ENCODE results near the gene SORBS1.

Gene SORBS1

DNA sequence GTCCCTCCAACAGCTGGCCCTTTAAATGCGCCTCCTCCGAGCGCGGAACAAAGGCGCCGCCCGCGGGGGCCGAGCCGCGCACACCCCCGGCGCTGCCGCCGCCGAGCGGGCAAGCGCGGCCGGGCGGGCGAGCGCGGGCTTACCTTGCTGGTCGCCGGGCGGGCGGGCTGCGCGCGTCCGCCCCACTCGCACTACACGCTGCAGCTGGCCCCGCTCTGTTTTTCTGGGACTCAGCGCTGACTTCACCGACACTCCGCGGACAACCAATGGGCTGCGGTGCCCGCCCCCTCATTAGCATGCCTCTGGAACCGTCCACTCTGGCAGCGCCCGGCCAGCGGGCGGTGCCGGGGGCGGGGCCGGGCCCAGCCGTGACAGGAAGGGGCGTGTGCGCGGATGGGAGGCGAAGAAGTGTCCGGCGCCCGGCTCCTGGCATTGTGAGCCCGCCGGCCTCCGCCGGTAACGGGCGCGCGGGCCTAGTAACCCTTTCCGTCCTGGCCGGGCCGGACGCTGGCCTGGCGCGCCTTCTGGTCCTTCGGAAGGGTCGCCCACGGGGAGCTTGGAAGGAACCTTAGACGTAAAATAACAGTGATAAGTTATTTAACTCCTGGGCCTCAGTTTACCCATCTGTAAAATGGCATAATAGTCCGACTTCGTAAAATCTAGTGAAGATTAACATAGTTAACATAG lies at the start of gene SORBS1:
Gene SORBS1 (minus strand): TSS at position 195 of the 687 bp plus-strand sequence. CDS start 120,236 bp downstream, outside the sequence.
- DNase-seq (ENCODE audit: low spot score): peak; percentile 97

DNA sequence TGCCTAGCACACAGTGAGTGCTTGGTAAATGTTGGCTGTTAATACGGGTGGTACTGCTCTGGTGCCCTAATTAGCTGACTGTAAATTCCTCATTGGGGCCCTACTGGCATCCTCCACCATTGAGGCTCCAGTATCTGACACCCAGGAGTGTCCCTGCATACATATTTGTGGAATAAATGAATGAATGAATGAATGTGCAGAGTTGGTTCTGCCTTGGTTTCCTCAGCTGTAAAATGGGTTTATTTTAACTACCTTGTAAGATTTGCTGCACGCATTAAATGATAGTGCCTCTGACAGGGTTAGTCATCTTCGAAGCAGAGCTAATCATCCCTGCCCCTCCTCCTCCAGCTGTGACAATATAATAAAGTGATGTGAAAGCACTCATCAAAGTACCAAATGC lies 49.6 kb upstream of the SORBS1 start:
- DNase-seq (ENCODE audit: low spot score): no peak

DNA sequence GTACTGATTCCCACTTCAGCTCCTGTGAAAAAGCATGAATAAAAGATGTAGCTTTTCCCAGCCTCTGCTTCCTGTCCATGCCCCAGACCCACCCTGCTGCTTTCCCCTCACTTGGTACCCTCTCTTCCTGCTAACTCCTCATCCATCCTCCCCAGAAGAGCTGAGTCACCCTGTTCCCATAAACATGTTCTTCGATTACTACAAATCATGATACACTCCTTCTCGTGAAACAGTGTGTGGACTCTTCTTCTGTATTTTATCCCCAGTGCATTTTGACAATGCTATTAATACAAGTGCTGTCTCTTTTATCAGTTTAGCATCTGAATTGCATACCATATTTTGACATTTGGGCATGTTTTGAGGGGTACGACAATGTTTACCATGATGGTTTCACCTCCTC lies 45.8 kb upstream of the SORBS1 start:
- no peak for DNase-seq (ENCODE audit: low spot score)

DNA sequence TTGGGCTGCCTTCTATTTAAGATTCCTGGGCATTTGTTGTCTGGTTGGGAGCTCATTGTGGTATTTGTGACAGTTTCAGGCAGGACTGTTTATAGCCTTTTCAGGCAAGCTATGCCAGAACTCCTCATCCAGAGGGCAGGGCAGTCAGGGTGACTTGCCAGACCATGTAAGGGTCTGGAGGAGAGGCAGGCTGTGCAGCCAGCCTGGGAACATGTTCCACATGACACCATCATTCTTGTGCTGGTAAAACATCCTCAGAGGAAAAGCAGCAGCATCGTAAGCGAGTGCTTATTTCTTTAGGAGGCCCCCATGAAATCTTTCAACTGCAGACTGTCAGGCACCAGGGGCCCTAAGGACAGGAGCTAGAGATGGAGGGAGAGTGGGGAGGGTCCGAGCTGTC lies 44.0 kb upstream of the SORBS1 start:
- no peak for DNase-seq (ENCODE audit: low spot score)

DNA sequence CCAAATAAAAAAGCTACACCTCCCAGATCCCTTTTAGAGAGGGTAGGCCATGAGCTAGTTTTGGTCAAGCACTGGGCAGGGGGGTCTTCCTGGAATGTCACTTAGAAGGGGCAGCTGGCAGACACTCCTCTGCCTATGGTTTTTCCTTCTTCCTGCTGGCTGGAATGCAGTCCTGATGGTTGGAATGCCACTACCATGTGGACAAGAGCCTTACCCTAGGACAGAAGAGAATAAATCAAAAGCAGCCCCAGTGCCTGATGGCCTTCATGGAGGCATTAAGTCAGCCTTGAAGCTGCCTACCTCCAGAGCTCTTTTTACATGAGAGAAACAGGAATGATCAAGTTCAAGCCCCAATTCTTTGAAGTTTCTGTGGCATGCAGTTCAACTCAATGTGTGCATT lies 43.5 kb upstream of the SORBS1 start:
- DNase-seq (ENCODE audit: low spot score): no peak

DNA sequence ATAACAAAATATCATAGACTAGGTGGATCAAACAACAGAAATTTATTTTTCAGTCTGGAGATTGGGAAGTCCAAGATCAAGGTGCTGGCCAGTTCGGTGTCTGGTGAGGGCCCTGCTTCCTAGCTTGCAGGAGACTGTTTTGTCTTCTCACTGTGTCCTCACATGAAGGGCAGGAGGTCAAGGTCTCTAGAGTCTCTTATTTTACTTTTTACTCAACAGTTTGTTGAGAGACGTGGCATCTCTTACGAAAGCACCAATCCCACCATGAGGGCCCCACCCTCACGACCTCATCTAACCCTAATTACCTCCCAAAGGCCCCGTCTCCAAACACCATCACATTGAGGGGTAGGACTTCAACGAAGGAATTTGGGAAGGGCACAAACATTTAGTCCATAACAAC lies 41.2 kb upstream of the SORBS1 start:
- no peak for DNase-seq (ENCODE audit: low spot score)

DNA sequence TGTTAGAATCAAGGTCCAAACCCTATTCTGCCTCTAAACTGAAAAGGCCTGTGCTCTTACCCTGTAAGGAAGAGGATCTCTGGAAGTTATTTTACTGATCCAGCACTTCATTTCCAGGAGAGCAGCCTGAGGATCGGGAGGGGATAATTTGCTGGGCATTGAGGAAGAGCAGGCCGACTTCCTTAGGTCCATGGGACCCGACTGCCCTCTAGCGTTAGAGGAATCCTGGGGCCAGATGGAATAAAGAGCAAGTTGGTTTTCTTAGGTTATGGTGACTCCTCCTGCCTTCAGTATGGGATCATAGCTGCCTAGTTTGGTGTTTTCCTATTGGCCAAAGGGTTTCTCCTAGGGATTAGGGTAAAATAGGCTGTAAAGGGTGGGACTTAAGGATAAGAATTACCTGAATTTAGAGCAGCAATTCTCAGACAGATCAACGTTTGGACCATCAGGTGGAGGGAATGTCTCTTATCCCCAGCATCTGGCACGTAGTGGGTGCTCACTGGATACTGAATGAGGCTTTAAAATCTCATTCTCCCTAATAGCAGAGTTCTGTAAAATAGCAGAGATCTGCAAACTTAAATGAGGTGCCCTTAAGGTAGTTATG lies 40.0 kb upstream of the SORBS1 start:
- peak; percentile 83 for DNase-seq (ENCODE audit: low spot score)

DNA sequence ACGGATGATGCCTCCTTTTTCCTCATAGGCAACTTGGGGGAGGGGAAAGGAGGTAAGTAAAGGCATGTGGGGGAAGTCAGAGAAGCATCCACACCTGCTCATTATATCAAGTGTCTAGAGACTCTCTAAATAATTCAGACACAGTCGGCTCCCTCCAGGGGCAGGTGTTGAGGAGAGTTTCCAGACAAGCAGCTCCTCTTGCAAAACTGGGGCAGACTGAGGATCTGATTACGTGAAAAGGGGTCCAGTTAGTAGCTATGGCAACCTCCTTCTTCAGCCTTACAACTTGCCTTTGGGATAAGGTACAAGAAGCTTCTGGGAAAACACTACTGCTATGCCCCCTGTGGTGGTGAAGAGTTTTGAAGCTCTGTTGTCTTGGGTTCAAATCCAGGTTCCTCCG lies 39.0 kb upstream of the SORBS1 start:
- no peak for DNase-seq (ENCODE audit: low spot score)

DNA sequence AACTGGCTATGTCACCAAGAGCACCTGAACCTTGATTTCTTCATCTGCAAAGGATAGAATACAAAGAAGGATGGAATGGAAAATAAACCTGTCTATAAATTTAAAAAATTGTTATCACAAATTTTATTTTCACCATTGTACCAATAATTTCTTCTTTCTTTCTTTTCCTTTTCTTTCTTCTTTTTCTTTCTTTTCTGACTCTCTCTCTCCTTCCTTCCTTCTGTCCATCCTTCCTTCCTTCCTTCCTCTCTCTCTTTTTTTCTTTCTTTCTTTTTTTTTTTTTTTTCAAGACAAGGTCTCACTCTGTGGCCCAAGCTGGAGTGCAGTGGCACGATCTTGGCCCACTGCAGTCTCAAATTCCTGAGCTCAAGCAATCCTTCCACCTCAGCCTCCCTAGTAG lies 36.6 kb upstream of the SORBS1 start:
- no peak for DNase-seq (ENCODE audit: low spot score)

DNA sequence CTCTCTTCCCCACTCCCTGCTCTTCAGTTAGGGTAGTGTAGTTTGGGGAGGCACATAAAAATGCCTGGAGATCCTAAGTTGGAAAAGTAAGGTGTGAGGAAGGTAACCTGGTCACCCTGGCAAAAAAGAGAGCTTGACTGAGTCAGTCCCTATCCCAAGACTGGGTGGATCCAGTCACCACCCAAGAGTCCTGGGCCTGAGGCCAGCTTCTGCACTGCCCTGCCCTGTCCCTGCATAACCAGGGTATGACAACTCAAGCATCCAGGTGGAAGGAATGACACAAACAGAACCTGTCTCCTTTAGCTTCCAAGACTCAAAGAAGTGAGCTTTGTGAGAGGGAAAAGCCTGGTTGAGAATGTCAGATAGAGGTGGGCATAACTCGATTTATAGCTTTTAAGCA lies 26.9 kb upstream of the SORBS1 start:
- no peak for DNase-seq (ENCODE audit: low spot score)

DNA sequence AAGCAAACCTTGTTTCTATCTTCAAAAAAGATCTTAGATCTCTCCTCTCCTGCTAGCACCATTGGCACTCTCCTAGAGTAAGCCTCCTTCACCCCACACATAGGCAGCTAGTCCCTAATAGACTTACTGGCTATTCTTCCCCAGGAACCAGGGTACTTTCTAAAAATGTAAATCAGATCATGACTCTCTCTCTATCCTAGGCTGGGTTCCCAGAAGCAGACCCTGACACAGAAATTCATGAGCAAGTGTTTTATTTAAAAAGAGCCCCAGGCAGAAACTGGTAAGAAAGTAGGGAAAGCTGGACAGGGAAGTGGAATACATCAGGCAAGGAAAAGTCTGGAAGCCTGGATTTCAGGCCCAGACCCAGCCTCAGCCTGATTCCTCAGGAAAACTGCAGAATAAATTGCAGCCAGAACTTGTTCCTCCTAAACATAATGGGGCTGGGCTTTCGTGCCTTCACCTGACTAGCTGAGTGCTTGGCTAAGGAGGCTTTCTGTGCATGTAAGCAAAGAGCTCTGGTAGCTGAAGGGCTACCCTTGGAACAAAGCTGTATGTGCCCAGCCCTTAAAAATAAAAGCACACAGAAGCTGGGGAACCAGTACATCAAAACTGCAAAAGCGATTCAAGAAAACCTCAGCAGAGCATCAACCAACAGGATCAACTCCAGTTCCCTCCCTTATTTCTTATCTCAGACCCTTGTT lies 18.8 kb upstream of the SORBS1 start:
- DNase-seq (ENCODE audit: low spot score): no peak

DNA sequence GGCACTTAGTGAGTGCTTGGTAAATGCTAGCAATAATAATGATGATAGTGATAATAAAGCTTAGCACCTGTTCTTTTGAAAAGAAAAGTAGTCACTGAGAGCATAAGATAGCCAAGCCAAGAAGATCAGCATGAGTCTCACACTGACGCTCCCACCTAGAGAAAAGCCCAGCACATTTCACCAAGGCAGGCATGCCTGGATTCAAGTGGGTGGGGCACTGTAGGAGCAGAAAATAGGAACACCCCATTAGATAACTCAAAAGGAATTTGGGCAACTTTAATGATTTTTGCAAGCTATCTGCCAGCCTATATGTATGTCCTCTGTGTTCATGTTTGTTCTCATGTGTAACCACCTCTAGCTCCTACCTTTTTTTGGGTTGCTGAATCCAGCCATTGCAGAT lies 18.1 kb upstream of the SORBS1 start:
- DNase-seq (ENCODE audit: low spot score): no peak

DNA sequence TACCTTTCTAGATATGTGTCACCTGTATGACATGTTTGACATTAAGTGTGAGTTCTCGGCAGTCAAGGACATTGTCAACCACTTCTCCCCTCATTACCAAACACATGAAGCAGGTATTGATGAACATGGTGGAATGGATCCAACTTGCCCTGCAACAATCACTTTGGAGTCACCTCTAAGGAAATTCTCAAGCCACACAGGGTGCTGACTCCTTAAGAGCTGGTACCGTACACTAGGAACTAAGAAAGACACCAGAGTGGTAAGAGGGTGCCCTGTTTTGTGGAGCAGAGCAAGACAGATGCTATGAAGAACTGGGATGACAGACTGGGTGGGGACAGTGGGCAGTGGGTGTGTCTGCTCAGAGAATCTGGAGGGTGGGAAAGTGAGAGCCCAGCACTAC lies 17.4 kb upstream of the SORBS1 start:
- no peak for DNase-seq (ENCODE audit: low spot score)

DNA sequence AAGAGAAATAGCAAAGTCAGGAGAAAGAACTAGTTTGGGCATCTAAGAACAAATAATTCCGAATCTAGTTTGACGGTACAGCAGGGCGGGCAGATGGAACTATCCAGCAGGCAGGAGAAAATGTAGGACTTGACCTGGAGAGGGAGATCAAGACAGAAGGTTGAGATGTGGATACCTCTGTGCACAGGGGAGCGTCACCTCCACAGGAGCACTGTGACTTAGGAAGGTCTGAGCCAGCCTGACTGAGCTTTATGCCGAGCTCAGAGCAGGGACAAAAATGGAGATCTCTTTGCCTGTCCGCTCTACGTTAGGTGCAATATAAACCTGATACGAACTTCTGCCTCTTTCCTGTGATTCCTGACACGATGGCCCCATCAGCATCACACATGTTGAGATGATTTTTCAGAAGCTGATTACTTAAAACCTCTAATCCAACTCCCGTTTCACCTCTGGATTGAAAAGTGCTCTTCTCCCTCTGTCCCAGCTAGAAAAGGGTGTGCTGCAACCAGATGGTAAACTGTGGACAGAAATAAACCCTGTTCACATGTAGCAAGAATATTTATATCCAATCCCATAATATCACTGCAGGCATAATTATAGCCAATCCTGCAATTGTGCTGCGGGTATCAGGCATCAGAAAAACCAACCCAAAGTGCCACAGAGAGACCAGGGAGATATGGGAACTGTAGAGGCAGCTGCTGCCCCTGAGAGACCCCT lies 13.6 kb upstream of the SORBS1 start:
- DNase-seq (ENCODE audit: low spot score): no peak

DNA sequence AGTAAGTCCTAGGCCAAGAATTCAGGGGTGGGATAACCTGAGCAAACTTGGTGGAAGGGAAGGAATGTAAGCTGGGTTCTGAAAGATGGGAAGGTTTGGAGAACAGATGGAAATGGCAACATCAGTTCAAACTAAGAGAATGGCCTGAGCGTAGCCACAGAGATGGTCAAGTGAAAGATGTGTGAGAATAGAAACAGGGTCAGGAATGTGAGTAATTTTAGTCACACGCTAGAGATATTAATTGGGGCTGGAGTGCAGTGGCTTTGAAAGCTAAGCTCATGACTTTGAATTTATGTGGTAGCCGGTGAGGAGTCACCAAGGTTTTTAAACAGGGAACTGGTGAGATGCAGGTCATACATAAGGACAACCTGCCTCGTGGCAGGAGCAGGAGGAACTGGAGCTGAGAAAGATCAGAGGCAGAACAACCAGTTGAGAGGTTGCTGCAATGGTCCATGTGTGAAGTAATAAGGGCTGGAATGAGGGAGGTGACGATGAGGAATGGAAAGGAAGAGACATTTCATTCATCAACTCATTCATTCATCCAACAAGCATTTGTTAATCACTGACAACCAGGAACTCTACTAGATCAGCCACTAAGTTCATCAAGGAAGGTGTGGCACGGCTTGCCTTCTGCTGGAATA lies 12.9 kb upstream of the SORBS1 start:
- no peak for DNase-seq (ENCODE audit: low spot score)

DNA sequence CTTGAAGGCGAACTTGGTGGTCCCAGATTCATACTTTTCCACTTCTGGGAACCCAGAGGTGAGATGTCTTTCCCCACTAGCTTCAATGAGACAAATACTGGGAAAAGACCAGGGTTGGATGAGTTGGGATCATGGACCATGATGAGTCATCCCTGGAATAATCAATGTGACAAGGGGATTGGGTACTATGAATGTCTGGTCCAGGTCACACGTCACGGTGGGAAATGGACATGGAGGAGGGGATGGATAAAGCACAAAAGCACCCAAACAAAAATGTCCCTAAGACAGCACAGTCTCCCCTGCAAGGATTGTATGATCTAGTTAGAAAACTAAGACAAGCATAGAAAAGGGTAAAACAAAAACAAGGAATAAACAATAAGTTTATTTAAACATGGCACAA lies 12.4 kb upstream of the SORBS1 start:
- no peak for DNase-seq (ENCODE audit: low spot score)

DNA sequence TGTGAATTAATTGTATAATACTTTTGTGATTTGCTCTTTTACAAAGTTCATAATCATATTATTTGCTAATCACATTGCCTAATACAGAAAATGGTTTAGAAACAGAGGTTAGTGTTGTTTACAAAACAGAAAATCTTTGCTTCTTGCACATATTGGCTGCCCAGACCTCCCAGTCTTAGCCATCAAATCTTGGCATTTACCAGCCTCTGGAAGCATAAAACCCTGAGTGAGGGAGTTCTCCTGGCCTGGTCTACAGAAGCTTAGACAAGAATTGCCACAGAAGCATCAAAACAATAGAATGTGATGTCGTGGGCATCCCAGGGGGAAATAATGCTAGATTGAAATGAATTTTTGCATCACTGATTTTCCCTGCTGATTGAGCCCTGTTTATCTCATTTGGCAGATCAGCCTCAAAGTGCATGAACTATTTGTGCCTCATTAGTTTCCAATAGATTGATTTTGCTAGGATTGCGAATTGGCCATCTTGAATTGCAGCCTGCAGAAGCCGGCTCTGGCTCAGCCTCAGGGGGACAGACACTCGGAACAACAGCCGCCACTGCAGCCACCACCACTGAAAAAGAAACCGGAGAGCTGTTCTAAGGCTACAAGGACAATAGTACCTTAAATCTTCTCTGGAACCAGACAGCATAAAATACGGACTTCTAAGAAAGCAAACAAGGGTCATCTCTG lies 11.1 kb upstream of the SORBS1 start:
- DNase-seq (ENCODE audit: low spot score): no peak

DNA sequence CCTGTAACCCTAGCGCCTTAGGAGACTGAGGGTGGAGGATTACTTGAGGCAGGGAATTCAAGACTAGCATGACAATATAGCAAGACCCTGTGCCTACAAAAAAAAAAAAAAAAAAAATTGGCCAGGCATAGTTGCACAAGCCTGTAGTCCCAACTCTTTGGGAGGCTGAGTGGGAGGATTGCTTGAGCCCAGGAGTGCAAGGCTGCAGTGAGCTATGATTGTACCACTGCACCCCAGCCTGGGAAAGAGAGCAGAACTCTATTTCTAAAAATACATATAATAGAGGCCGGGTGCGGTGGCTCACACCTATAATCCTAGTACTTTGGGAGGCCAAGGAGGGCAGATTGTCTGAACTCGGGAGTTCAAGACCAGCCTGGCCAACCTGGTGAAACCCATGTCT lies 10.2 kb upstream of the SORBS1 start:
- DNase-seq (ENCODE audit: low spot score): no peak

DNA sequence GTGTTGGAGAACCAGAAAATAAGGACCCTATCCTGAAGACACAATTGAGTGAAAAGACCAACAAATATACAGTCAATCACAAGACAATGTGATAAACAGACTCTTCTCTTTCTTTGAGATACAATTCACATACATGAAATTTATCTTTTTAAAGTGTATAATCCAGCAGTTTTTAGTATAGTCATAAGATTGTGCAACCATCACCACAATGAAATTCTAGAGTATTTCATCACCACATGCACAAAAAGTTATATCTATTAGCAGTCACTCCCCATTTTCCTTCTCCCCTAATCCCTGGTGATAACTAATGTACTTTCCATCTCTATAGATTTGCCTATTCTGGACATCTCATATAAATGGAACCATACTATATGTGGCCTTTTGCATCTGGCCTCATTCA lies 8.2 kb upstream of the SORBS1 start:
- no peak for DNase-seq (ENCODE audit: low spot score)

DNA sequence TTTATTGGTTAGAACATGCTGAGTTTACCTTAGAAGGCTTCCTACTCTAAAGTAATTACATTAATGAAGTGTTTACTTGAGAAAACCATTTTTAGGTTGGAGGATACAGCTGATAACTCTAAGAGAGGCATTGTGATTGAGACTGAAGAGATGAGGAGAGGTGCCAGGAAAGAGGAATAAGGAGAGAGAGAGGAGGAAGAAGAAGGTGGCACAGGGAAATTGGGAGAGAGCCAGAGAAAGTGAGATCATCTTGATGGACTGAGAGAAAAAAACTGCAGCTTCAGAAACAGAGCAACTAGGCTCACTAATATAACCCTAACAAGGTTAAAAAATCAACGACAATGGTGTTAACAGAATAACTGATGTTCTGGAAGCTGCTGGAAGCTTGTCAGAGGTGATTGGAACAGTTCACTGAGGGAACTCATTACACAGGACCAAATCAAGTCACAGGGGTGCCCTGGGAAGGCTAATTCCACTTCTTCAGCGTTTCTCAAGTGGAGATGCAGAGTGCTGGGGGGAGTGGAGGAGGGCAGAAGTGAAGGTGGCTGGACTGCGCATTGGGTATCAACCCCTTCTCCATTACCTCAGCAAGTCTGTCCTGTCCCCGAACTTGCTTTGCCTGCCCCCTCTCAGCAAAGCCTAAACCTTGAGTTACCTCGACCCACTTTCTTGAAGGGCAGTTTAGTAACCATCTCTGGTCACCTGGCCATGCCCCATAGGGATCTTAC lies 6.9 kb upstream of the SORBS1 start:
- no peak for DNase-seq (ENCODE audit: low spot score)

DNA sequence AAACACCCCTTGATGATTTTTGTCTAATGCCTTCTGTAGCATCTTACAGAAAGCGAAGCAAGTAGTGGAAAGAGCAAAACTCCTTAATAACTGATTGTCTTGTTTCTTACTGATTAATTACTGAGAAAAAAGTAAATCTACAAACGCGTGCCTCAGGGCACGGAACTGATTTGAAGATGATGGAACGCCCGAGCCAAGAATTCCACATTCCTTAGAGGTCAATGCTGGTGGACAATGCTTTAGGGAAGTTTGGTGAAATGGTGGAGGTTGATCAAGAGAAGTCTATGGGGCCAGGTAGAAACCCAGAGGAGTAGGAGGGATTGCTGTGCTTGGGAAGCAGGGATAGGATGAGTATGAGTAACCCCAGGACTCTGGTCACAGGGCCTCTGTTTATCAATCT lies 5.0 kb upstream of the SORBS1 start:
- no peak for DNase-seq (ENCODE audit: low spot score)
